ENCODE results near the gene ARHGEF17. TPM values are rescaled to one million over a fixed set of nuclear protein-coding genes. Genes with fewer than 3 reads are reported as not detected.

ARHGEF17 gene
- total and polyA plus RNA-seq, 5 donors, result 34.0 to 53.8 (median 49.2) TPM

DNA sequence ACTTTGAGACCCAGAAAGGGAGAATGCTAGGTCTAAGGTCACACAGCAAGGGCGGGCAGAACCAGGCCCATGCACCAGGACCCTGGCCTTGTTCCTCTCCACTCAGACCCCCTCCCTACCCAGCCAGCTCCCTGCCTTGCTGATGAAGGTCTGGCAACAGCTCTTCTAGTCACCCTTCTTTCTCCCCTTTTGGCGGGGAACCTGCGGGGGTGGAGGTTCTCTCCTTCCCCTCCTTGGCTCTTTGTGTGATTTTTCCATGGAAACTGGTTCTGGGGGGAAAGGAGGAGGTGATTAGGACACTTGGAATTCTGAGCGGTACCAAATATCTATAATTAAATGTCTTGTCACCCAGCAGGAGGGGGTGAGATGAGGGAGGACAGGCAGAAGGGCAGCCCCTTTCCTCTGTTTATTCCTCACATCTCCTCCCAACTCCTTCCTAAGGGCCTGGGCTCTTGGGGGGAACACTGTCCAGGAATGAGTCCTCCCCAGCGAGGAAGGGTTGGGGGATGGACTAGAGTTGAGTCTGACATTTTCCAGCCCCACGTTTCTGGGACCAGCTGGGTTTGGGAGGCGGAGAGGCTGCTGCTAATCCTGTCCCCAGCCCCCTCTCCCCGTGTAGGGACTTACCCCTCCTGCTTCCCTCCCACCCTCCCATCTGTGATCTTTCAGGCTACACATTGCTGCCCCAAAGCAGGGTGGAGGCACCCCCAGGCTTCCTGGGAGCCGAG lies 7.4 kb downstream of the ARHGEF17 start:
- Histone ChIP-seq H3K4me1 (ENCODE audit: control insufficient read depth, insufficient read depth, low read length) (peaks cover 47% of the 10 kb centered on the region), H3K27me3 (ENCODE audit: control insufficient read depth, insufficient read depth) (no peaks in the 10 kb centered on the region), H3K9me3 (ENCODE audit: control insufficient read depth, low read length) (no peaks in the 10 kb centered on the region), H3K27ac (ENCODE audit: low read length) (peak overlapping the region; percentile 94), H3K4me3 (ENCODE audit: low read length) (no peak overlapping the region)
- ATAC-seq (no peak), DNase-seq (peak in 2 of 3 donors; percentile 15 to 51)
- 25% methylated on average over 9 of the region's 9 CpGs for WGBS
- intact Hi-C loops (cut with DNase I), result no loop called here

GRCh38 chr11:73316422-73316821 lies 8.3 kb downstream of the ARHGEF17 start:
- Histone ChIP-seq H3K4me3 (ENCODE audit: low read length) (no peak overlapping the region), H3K9me3 (ENCODE audit: control insufficient read depth, low read length) (no peaks in the 10 kb centered on the region), H3K27me3 (ENCODE audit: control insufficient read depth, insufficient read depth) (no peaks in the 10 kb centered on the region), H3K4me1 (ENCODE audit: control insufficient read depth, insufficient read depth, low read length) (peaks cover 52% of the 10 kb centered on the region), H3K27ac (ENCODE audit: low read length) (peak overlapping the region; percentile 90)
- intact Hi-C loops (cut with DNase I), result no loop called here
- WGBS, result 45% methylated on average over 1 of the region's 1 CpG
- ATAC-seq (no peak), DNase-seq (no peak)

GRCh38 chr11:73317373-73317772 lies 9.3 kb downstream of the ARHGEF17 start:
- Histone ChIP-seq H3K4me1 (ENCODE audit: control insufficient read depth, insufficient read depth, low read length) (peaks cover 57% of the 10 kb centered on the region), H3K27ac (ENCODE audit: low read length) (peak overlapping the region; percentile 90), H3K9me3 (ENCODE audit: control insufficient read depth, low read length) (no peaks in the 10 kb centered on the region), H3K27me3 (ENCODE audit: control insufficient read depth, insufficient read depth) (no peaks in the 10 kb centered on the region), H3K4me3 (ENCODE audit: low read length) (no peak overlapping the region)
- DNase-seq, result peak; percentile 81 to 93 (median 92)
- ATAC-seq, result peak; percentile 53 to 68
- intact Hi-C loops (cut with DNase I), result no loop called here
- 43% methylated on average over 4 of the region's 4 CpGs for WGBS

DNA sequence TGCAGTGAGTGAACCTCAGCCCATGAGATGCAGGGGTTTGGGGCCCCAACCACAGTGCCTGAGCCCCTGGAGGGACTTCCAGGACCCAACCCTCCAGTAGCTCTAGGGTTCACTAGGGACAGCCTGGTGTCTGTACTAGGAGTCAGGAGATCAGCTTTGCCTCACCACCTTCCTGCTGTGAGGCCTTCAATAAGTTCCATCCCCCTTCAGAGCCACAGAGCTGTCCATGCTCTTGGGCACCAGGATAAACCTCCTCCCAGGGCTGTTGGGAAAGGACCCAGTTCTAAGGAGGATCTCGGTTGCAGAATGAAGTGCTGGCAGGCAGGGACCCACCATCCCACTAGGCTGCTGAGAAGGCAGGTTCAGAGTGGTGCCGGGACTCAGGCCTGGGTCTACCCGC lies 9.7 kb downstream of the ARHGEF17 start:
- DNase-seq (peak in 1 of 3 donors; percentile 10), ATAC-seq (peak in 1 of 2 donors; percentile 0)
- Histone ChIP-seq H3K4me3 (ENCODE audit: low read length) (no peak overlapping the region), H3K9me3 (ENCODE audit: control insufficient read depth, low read length) (no peaks in the 10 kb centered on the region), H3K4me1 (ENCODE audit: control insufficient read depth, insufficient read depth, low read length) (peaks cover 58% of the 10 kb centered on the region), H3K27me3 (ENCODE audit: control insufficient read depth, insufficient read depth) (no peaks in the 10 kb centered on the region), H3K27ac (ENCODE audit: low read length) (peak overlapping the region; percentile 90)
- intact Hi-C loops (cut with DNase I), result no loop called here
- 56% methylated on average over 3 of the region's 3 CpGs for WGBS

GRCh38 chr11:73318501-73319011 lies 10.5 kb downstream of the ARHGEF17 start:
- peak overlapping the region; percentile 90 for H3K27ac ChIP-seq (ENCODE audit: low read length)
- DNase-seq (peak in 2 of 3 donors; percentile 16 to 62), ATAC-seq (no peak)
- intact Hi-C loops (cut with DNase I), result no loop called here
- H3K27me3 ChIP-seq (ENCODE audit: control insufficient read depth, insufficient read depth), result no peaks in the 10 kb centered on the region
- H3K4me1 ChIP-seq (ENCODE audit: control insufficient read depth, insufficient read depth, low read length), result peaks cover 63% of the 10 kb centered on the region
- 60% methylated on average over 8 of the region's 8 CpGs for WGBS
- H3K4me3 ChIP-seq (ENCODE audit: low read length), result no peak overlapping the region
- no peaks in the 10 kb centered on the region for H3K9me3 ChIP-seq (ENCODE audit: control insufficient read depth, low read length)

GRCh38 chr11:73320763-73321603 lies 12.9 kb downstream of the ARHGEF17 start:
- no peak overlapping the region for H3K4me3 ChIP-seq (ENCODE audit: low read length)
- H3K27me3 ChIP-seq (ENCODE audit: control insufficient read depth, insufficient read depth), result no peaks in the 10 kb centered on the region
- H3K4me1 ChIP-seq (ENCODE audit: control insufficient read depth, insufficient read depth, low read length), result peaks cover 56% of the 10 kb centered on the region
- ATAC-seq (no peak), DNase-seq (peak in 1 of 3 donors; percentile 42)
- H3K27ac ChIP-seq (ENCODE audit: low read length), result peak overlapping the region; percentile 49
- 43% methylated on average over 10 of the region's 10 CpGs for WGBS
- intact Hi-C loops (cut with DNase I), result no loop called here
- no peaks in the 10 kb centered on the region for H3K9me3 ChIP-seq (ENCODE audit: control insufficient read depth, low read length)

DNA sequence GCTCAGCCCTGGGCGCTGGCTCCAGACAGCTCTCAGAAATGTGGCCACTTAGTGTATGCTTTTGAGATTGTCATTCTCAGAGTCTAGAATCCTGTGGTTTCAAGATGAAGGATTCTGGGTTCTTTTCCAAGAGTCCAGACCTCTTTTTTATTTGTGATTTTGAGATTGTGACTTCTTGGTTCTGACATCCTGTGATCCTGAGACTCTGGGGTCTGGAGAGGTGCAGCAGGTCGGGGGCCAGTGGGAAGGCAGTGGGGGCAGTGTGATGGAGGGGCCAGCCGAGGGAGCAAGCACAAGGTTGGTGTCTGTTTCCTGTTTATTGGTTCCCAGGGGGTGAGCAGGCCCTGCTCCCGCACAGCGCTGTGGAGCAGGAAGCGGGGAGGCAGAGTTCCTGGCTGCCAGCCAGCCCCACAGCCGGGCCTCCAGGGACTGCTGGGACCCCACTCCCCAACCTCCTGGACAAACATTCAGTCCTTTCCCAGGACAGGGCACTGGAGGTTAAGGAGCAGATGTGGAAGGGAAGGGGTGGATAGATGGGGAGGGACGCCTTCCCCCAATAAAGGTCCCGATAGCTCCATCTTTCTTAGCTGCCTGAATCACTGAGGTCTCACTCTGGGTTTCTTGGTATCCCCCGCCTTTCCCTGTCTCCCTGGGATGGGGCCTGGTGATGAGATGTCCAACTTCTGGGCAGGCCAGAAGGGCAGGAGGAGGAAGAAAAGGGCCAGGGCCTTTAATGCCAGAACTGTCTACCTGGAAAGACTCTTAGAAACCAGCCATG lies 13.7 kb downstream of the ARHGEF17 start:
- peak overlapping the region; percentile 49 for H3K27ac ChIP-seq (ENCODE audit: low read length)
- 22% methylated on average over 10 of the region's 10 CpGs for WGBS
- no peaks in the 10 kb centered on the region for H3K9me3 ChIP-seq (ENCODE audit: control insufficient read depth, low read length)
- peaks cover 48% of the 10 kb centered on the region for H3K4me1 ChIP-seq (ENCODE audit: control insufficient read depth, insufficient read depth, low read length)
- H3K27me3 ChIP-seq (ENCODE audit: control insufficient read depth, insufficient read depth), result no peaks in the 10 kb centered on the region
- no peak overlapping the region for H3K4me3 ChIP-seq (ENCODE audit: low read length)
- DNase-seq, result peak; percentile 63 to 90 (median 81)
- intact Hi-C loops (cut with DNase I), result no loop called here
- ATAC-seq, result peak; percentile 7 to 18

GRCh38 chr11:73322382-73323306 lies 14.6 kb downstream of the ARHGEF17 start:
- 43% methylated on average over 7 of the region's 7 CpGs for WGBS
- intact Hi-C loops (cut with DNase I), result no loop called here

GRCh38 chr11:73323464-73323863 lies 15.4 kb downstream of the ARHGEF17 start:
- peak; percentile 81 to 82 for ATAC-seq
- Histone ChIP-seq H3K4me3 (ENCODE audit: low read length) (no peak overlapping the region), H3K4me1 (ENCODE audit: control insufficient read depth, insufficient read depth, low read length) (peaks cover 50% of the 10 kb centered on the region)

More at GRCh38 chr11:73322382-73323306, 14.6 kb downstream of the ARHGEF17 start:
- H3K9me3 ChIP-seq (ENCODE audit: control insufficient read depth, low read length), result no peaks in the 10 kb centered on the region
- H3K4me1 ChIP-seq (ENCODE audit: control insufficient read depth, insufficient read depth, low read length), result peaks cover 52% of the 10 kb centered on the region
- ATAC-seq (no peak), DNase-seq (no peak)
- no peaks in the 10 kb centered on the region for H3K27me3 ChIP-seq (ENCODE audit: control insufficient read depth, insufficient read depth)
- H3K4me3 ChIP-seq (ENCODE audit: low read length), result no peak overlapping the region
- H3K27ac ChIP-seq (ENCODE audit: low read length), result peak overlapping the region; percentile 55

DNA sequence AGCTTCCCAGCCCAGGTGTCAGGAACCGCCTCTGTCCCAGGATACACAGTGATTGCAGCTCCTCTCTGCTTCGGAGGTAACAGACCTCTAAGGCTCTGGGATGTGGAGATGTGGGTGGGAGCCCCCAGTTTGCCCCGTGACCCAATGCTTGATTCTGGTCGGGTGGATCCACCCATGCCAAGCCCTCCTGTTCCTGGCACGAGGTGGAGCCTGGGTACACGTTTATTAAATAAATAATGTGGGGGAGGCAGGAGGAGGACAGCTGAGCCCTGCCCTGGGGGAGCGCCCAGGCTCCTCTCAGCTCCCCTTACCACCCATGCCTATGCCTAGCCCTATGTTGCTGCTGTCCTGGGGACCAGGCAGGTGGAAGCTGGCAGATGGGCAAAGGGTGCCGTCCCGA lies 16.0 kb downstream of the ARHGEF17 start:
- peak overlapping the region; percentile 77 for H3K27ac ChIP-seq (ENCODE audit: low read length)
- no peak overlapping the region for H3K4me3 ChIP-seq (ENCODE audit: low read length)
- no peak for ATAC-seq
- peak in 2 of 3 donors; percentile 12 to 52 for DNase-seq
- peaks cover 50% of the 10 kb centered on the region for H3K4me1 ChIP-seq (ENCODE audit: control insufficient read depth, insufficient read depth, low read length)
- H3K9me3 ChIP-seq (ENCODE audit: control insufficient read depth, low read length), result no peaks in the 10 kb centered on the region
- 56% methylated on average over 9 of the region's 9 CpGs for WGBS
- intact Hi-C loops (cut with DNase I), result no loop called here
- no peaks in the 10 kb centered on the region for H3K27me3 ChIP-seq (ENCODE audit: control insufficient read depth, insufficient read depth)

More at GRCh38 chr11:73323464-73323863, 15.4 kb downstream of the ARHGEF17 start:
- Histone ChIP-seq H3K27me3 (ENCODE audit: control insufficient read depth, insufficient read depth) (no peaks in the 10 kb centered on the region), H3K9me3 (ENCODE audit: control insufficient read depth, low read length) (no peaks in the 10 kb centered on the region), H3K27ac (ENCODE audit: low read length) (peak overlapping the region; percentile 77)
- 21% methylated on average over 14 of the region's 14 CpGs for WGBS
- peak; percentile 89 to 94 (median 94) for DNase-seq
- intact Hi-C loops (cut with DNase I), result no loop called here
